Ovary (tissue), 9 donors: ENCODE data around the gene SIX3. TPM values are rescaled to one million over a fixed set of nuclear protein-coding genes. Genes with fewer than 3 reads are reported as not detected.

Experiments used
- DNase-seq, 5 donors: peaks; one replicate each; pipeline ENCODE4 v3.0.0-alpha.2; 2019 to 2020
- H3K27ac ChIP-seq, 2 donors: fragments of 200-600 bp; one replicate each; pipeline versions ENCODE4 v1.5.1 to v1.8.0; 2019 to 2022
- H3K27me3 ChIP-seq: fragments of 200-600 bp; one replicate; pipeline ENCODE4 v1.8.0; 2022
- H3K36me3 ChIP-seq: fragments of 200-600 bp; sonication (generic); one replicate; pipeline ENCODE4 v1.5.1; 2019
- H3K4me1 ChIP-seq: one replicate; pipeline ENCODE4 v1.8.1; 2013; ENCODE audit warnings: mild to moderate bottlenecking, moderate library complexity; ENCODE audit not compliant: insufficient read depth
- H3K4me3 ChIP-seq: fragments of 200-600 bp; sonication (generic); one replicate; pipeline ENCODE4 v1.5.1; 2017
- H3K9me3 ChIP-seq, 2 donors: fragments of 200-600 bp in 1 of 2; sonication (generic) in 1 of 2; one replicate each; pipeline versions ENCODE4 v1.5.1 to v1.8.1; 2013 to 2019; ENCODE audit warnings: mild to moderate bottlenecking in 1 of 2, moderate library complexity in 1 of 2
- EP300 ChIP-seq: sonication (generic); formaldehyde crosslinking; IDR thresholded peaks from one replicate; pipeline ENCODE4 v1.6.1; 2017; ENCODE audit warnings: antibody characterized with exemption
- POLR2A ChIP-seq: fragments of 450-650 bp; IDR thresholded peaks from one replicate; pipeline ENCODE4 v1.6.1; 2017; ENCODE audit warnings: antibody characterized with exemption, mild to moderate bottlenecking, moderate library complexity
- WGBS, 3 donors: extraction: QIAGEN DNeasy Blood & Tissue Kit in 1 of 3; methylation state at CpG; one replicate each; pipeline versions ENCODE4 v1.1.5 to v1.1.7; 2013 to 2017; 5-methylcytosine and 5-hydroxymethylcytosine counted together
- intact Hi-C, 4 donors: fragments of 100-400 bp; cut with DNase I; formaldehyde crosslinking; loops; one replicate each; pipeline versions ENCODE4 v1.11.0 to v1.15.1; 2022 to 2023
- polyA plus RNA-seq, 2 donors: library from polyadenylated mRNA; stranded (reverse); fragments of 200-250 nt in 1 of 2; fragments of 350-450 nt in 1 of 2; fragmentation: Illumina TruSeq in 1 of 2; extraction: RNeasy Lipid Tissue Mini Kit (QIAGEN cat#74804) in 1 of 2; gene quantifications; one replicate each; pipeline ENCODE4 v1.2.3, GENCODE V29; 2013 to 2014
- total RNA-seq, 7 donors: library from RNA; depleted of rRNA in 2 of 7; stranded (reverse); fragments of >200 nt in 2 of 7; fragmentation: NEBNext Ultra II Directional in 3 of 7; extraction: Animal tissue kit (Norgen Biotek cat#: 25700) in 3 of 7; gene quantifications; one replicate each; pipeline versions ENCODE4 v1.1.0 to v1.2.4, GENCODE V29; 2016 to 2023
- TF ChIP-seq, protein P1 (sequence below), 3 donors: fragments of 450-650 bp in 2 of 3; fragments of 200-600 bp in 1 of 3; IDR thresholded peaks; one replicate each; pipeline versions ENCODE4 v1.5.1 to v1.8.0; 2016 to 2022; ENCODE audit warnings: antibody characterized with exemption in 3 of 3, mild to moderate bottlenecking in 1 of 3
- donor health status: DM: no; HTN: no; CAD: no; lungs with moderate emphysema.
- donor health status: DM: no; HTN: no; CAD: no.
- donor health status: Bipolar disorder and iron deficiency.
- donor health status: DM: yes; HTN: yes; CAD: no.
- donor health status: DM: no; HTN: no; CAD: no.
- donor health status: DM: yes; HTN: yes; CAD: no.

The SIX3 gene
- total and polyA plus RNA-seq, 9 donors: not detected

DNA sequence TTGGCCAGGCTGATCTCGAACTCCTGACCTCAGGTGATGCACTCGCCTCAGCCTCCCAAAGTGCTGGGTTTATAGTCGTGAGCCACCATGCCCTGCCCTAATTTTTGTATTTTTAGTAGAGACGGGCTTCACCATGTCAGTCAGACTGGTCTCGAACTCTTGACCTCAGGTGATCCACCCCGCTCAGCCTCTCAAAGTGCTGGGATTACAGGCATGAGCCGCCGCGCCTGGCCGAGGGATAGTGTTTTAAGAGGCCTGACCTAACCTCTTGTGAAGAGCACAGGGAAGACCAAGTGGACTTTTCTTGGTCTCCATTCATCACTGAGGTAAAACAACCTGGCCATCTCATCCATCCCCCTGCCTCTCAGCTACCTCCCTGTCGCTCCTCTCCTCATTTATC is 38.1 kb downstream of the SIX3 start:
- Histone ChIP-seq H3K9me3 (no peaks in the 10 kb centered on the region), H3K36me3 (no peaks in the 10 kb centered on the region), H3K4me1 (no peaks in the 10 kb centered on the region), H3K27ac (no peak overlapping the region), H3K4me3 (no peak overlapping the region), H3K27me3 (no peaks in the 10 kb centered on the region)
- DNase-seq: no peak
- TF ChIP-seq, protein P1, sequence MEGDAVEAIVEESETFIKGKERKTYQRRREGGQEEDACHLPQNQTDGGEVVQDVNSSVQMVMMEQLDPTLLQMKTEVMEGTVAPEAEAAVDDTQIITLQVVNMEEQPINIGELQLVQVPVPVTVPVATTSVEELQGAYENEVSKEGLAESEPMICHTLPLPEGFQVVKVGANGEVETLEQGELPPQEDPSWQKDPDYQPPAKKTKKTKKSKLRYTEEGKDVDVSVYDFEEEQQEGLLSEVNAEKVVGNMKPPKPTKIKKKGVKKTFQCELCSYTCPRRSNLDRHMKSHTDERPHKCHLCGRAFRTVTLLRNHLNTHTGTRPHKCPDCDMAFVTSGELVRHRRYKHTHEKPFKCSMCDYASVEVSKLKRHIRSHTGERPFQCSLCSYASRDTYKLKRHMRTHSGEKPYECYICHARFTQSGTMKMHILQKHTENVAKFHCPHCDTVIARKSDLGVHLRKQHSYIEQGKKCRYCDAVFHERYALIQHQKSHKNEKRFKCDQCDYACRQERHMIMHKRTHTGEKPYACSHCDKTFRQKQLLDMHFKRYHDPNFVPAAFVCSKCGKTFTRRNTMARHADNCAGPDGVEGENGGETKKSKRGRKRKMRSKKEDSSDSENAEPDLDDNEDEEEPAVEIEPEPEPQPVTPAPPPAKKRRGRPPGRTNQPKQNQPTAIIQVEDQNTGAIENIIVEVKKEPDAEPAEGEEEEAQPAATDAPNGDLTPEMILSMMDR (IDR thresholded peaks at IDR 0.05): no peak
- no peak for TF ChIP-seq POLR2A
- TF ChIP-seq EP300: no peak
- 66 to 72% (median 69%) methylated on average over 11 of the region's 11 CpGs for WGBS, 3 donors
- intact Hi-C loops: loop anchor here in 1 of 4 donors (5.0 kb wide), 1 partner anchor 513 kb away; no protein-coding TSS in a partner anchor

DNA sequence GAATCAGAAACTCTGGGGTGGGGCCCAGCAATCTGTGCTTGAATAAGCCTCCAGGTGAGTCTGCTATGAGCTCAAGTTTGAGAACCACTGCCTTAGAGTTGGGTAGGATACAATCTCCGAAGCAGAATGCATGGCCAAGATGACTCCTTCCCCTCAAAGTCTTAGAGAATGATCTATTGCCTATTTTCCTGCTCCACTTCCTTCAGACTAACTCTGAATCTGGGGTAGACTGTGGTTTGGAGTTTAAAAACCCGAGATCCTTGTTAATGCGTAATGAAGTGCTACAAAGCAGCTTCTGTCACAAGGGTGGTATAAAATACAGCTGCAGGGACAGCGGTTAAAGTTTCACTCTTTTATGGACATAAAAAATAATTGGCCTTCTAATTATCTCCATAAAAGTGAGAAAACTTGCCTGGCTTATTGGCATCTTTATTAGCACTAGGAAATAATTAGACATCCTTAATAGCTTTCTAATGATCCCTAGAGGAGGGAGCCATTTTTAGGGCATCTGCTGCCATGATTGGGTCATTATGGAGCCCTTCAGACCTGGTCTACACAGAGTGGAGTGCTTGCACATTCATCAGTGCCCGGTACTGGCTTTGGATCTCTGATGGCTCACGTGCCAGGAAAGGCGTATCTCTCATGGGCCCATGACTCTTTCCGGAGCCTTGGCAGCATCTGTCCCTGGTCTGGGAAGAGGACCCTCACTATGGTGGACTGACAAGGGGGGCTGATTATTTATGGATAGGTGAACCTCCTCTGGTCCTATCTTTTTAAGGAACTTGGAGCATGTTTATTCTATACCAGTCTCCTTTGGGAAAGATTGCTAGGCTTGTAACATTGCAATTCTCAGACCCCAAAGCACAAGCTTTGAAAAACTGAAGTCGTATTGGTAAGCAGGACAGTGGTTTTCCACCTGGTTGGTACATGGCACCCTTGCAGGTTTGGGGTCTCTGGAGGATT is 39.5 kb downstream of the SIX3 start:
- Histone ChIP-seq H3K9me3 (no peaks in the 10 kb centered on the region), H3K4me1 (no peaks in the 10 kb centered on the region), H3K27me3 (no peaks in the 10 kb centered on the region), H3K27ac (no peak overlapping the region), H3K4me3 (no peak overlapping the region), H3K36me3 (no peaks in the 10 kb centered on the region)
- TF ChIP-seq, protein P1 (IDR thresholded peaks at IDR 0.05): no peak
- no peak for DNase-seq
- WGBS, 3 donors: 52 to 66% (median 56%) methylated on average over 9 of the region's 9 CpGs
- intact Hi-C loops: loop anchor here in 3 of 4 donors (2.0 to 5.0 kb wide), 2 partner anchors 514 to 516 kb away; no protein-coding TSS in a partner anchor

DNA sequence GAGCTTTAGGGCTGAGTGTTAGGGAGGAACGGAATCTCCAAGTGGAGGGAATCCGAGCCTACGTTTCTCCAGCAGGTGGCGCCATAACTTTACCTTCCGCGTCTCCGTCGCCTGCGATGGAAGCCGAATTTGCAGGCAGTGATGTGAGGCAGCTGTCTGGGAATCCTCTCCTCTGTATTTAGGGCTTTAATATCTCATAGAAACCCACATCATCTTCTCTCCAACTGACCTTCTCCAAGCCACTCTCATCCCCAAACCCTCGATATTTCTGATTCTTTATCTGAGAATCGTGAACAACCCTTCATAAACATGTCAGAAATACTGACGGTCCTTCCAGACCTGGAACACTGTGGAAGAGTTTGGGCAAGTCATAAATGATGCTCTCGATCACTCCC is 40.2 kb downstream of the SIX3 start:
- no peak overlapping the region for H3K27ac ChIP-seq
- H3K9me3 ChIP-seq: no peaks in the 10 kb centered on the region
- no peaks in the 10 kb centered on the region for H3K27me3 ChIP-seq
- no peaks in the 10 kb centered on the region for H3K36me3 ChIP-seq
- no peak overlapping the region for H3K4me3 ChIP-seq
- WGBS, 3 donors: 8 to 10% (median 9%) methylated on average over 13 to 14 of the region's 14 CpGs
- TF ChIP-seq, protein P1 (IDR thresholded peaks at IDR 0.05): peak; percentile 49 to 69 (median 61)
- TF ChIP-seq EP300: no peak
- peak; percentile 54 to 81 (median 78) for DNase-seq
- no peaks in the 10 kb centered on the region for H3K4me1 ChIP-seq
- intact Hi-C loops: loop anchor here in 3 of 4 donors (2.0 to 5.0 kb wide), 2 partner anchors 513 to 516 kb away; no protein-coding TSS in a partner anchor

DNA sequence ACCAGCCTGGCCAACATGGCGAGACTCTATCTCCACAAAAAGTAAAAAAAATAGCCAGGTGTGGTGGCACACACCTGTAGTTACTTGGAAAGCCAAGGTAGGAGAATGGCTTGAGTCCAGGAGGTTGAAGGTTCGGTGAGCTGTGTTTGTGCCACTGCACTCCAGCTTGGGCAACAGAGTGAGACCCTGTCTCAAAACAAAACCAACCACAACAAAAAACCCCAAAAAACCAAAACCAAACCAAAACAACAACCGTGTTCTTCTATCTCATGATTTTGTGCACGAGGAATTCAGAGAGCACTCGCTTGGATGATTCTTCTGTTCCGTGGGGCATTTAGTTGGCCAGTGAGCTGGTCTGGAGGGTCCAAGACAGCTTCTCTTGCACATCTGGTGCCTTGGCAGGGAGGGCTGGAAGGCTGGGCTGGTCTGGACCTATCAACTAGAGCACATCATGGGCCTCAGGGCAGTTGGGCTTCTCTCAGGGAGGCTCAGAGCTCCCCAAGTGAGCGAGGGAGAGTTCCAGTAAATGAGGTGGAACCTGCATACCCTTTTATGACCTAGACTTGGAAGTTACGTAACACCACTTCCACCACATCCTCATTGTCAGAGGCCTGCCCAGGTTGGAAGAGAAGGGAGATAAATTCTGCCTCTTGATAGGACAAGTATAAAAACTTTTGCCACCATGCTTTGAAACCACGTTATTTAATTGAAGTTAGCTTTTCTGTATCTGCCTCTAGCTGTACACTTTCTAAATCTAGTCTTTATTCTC is 42.5 kb downstream of the SIX3 start:
- Histone ChIP-seq H3K36me3 (no peaks in the 10 kb centered on the region), H3K27me3 (no peaks in the 10 kb centered on the region), H3K4me3 (no peak overlapping the region), H3K9me3 (no peaks in the 10 kb centered on the region), H3K4me1 (no peaks in the 10 kb centered on the region), H3K27ac (no peak overlapping the region)
- intact Hi-C loops: loop anchor here in 2 of 4 donors (5.0 kb wide), 1 partner anchor 513 kb away; no protein-coding TSS in a partner anchor
- 77 to 80% (median 78%) methylated on average over 9 of the region's 9 CpGs for WGBS, 3 donors
- no peak for DNase-seq
- TF ChIP-seq, protein P1 (IDR thresholded peaks at IDR 0.05): no peak
- TF ChIP-seq EP300 (no peak), POLR2A (no peak)
